ENCODE data around the gene SPATA3.
A peak's percentile ranks its signal among the peaks of the same experiment; 100 is the strongest.

The SPATA3 gene

GRCh38 chr2:231057590-231057989 lies 61.7 kb downstream of the SPATA3 start:
- Histone ChIP-seq H2BK12ac (ENCODE audit: low read length) (no peak overlapping the region), H3K4ac (ENCODE audit: low read length) (no peak overlapping the region), H3K4me1 (ENCODE audit: control insufficient read depth in 2 of 2, insufficient read depth in 1 of 2, low read depth in 1 of 2, low read length in 2 of 2) (peaks cover 2 to 17% of the 10 kb centered on the region in 2 donors), H3K23ac (ENCODE audit: low read depth, low read length, poor library complexity) (no peak overlapping the region), H4K8ac (ENCODE audit: low read depth, low read length) (no peak overlapping the region), H3K14ac (ENCODE audit: low read length) (no peak overlapping the region), H2AK5ac (ENCODE audit: low read depth, low read length) (no peak overlapping the region), H3K36me3 (replicated peaks in 1 of 2; ENCODE audit: control insufficient read depth in 2 of 2, insufficient read depth in 2 of 2, low read length in 2 of 2) (peaks cover 0 to 29% of the 10 kb centered on the region in 2 donors), H2BK5ac (ENCODE audit: low read length) (no peak overlapping the region), H3K18ac (ENCODE audit: low read length) (no peak overlapping the region), H4K91ac (ENCODE audit: low read depth, low read length, poor library complexity) (no peak overlapping the region), H2BK15ac (ENCODE audit: low read length) (no peak overlapping the region), H3K27ac (replicated peaks; ENCODE audit: low read length) (no peak overlapping the region), H3K4me3 (ENCODE audit: low read length in 2 of 2) (peak overlapping the region; percentile 85 to 100), H3K27me3 (ENCODE audit: control insufficient read depth in 3 of 3, insufficient read depth in 3 of 3, low read depth in 1 of 3, low read length in 3 of 3) (peaks cover 0 to 5% (median 0%) of the 10 kb centered on the region in 3 experiments), H3K9ac (ENCODE audit: low read depth, low read length, poor library complexity) (no peak overlapping the region), H2AFZ (ENCODE audit: low read length) (no peak overlapping the region), H3K79me1 (ENCODE audit: low read depth, low read length) (peaks cover 6% of the 10 kb centered on the region), H2BK120ac (ENCODE audit: low read depth, low read length) (no peak overlapping the region), H3K4me2 (ENCODE audit: insufficient read depth, low read length, poor library complexity, severe bottlenecking) (peak overlapping the region; percentile 79), H3K9me3 (replicated peaks in 1 of 2; ENCODE audit: control insufficient read depth in 2 of 2, insufficient read depth in 1 of 2, low read depth in 1 of 2, low read length in 2 of 2) (no peaks in the 10 kb centered on the region)
- no peak for DNase-seq (ENCODE audit: low spot score)
- no CpG with 5 or more reads among the region's 10 CpGs for WGBS, 2 donors (ENCODE audit: extremely low coverage in 2 of 2, insufficient read length in 2 of 2, insufficient replicate concordance in 1 of 2)
